Mesothelial cell of epicardium (in vitro differentiated cells): ENCODE data around the gene EHMT1. TPM values are rescaled to one million over a fixed set of nuclear protein-coding genes. Genes with fewer than 3 reads are reported as not detected.

Experiments used
- DNase-seq, 2 experiments: peaks; one replicate each; pipeline ENCODE4 v3.0.0; 2021; ENCODE audit warnings: low spot score in 2 of 2; ENCODE audit not compliant: unreplicated experiment in 2 of 2
- H3K27ac Mint-ChIP-seq: 2 replicates; pipeline ENCODE4 v1.8.0; 2021; ENCODE audit warnings: mixed read lengths
- H3K27me3 Mint-ChIP-seq: 2 replicates; pipeline ENCODE4 v1.8.0; 2021; ENCODE audit warnings: low read depth, mixed read lengths
- H3K36me3 Mint-ChIP-seq: 2 replicates; pipeline ENCODE4 v1.8.0; 2021; ENCODE audit warnings: mixed read lengths
- H3K4me1 Mint-ChIP-seq: 2 replicates; pipeline ENCODE4 v1.8.0; 2021; ENCODE audit warnings: mixed read lengths
- H3K4me3 Mint-ChIP-seq: 2 replicates; pipeline ENCODE4 v1.8.0; 2021; ENCODE audit warnings: mild to moderate bottlenecking, moderate library complexity, mixed read lengths
- H3K9me3 Mint-ChIP-seq: 2 replicates; pipeline ENCODE4 v1.8.0; 2021; ENCODE audit warnings: mixed read lengths
- total RNA-seq: library from RNA; stranded (reverse); gene quantifications from 3 replicates; pipeline ENCODE4 v1.2.1, GENCODE V29; 2021
- TF ChIP-seq, protein P1 (sequence below): fragments of 200-600 bp; sonication (generic); IDR thresholded peaks from one replicate; pipeline ENCODE4 v1.5.0; 2021; ENCODE audit warnings: antibody characterized with exemption; ENCODE audit not compliant: unreplicated experiment

Gene EHMT1
- total RNA-seq, 1 donor from 2014 or later: 147 TPM

DNA sequence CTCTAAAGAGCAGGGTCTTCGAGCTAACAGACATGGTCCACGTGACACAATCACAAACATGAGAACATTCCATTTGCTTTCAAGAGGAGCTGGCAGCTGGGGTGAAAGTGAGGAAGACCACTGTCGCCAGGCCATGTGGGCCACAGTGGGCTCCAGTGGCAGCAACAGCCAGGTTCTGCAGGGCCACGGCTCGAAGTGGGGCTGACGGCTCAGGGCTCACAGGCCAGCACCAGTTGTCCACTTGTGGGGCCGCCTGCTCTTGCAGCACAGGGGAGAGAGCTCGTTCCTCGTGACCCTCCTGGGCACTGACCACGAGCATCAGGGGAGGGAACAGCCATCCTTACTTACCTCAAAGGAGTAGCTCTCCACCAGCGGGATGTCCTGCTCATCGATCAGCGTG lies 30.5 kb upstream of the EHMT1 start:
- Mint-ChIP-seq H3K9me3 (no peaks in the 10 kb centered on the region), H3K4me1 (peaks cover 9% of the 10 kb centered on the region), H3K27me3 (no peaks in the 10 kb centered on the region), H3K36me3 (peaks cover 14% of the 10 kb centered on the region), H3K27ac (no peak overlapping the region), H3K4me3 (peak overlapping the region; percentile 79)
- no peak for DNase-seq
- TF ChIP-seq, protein P1, sequence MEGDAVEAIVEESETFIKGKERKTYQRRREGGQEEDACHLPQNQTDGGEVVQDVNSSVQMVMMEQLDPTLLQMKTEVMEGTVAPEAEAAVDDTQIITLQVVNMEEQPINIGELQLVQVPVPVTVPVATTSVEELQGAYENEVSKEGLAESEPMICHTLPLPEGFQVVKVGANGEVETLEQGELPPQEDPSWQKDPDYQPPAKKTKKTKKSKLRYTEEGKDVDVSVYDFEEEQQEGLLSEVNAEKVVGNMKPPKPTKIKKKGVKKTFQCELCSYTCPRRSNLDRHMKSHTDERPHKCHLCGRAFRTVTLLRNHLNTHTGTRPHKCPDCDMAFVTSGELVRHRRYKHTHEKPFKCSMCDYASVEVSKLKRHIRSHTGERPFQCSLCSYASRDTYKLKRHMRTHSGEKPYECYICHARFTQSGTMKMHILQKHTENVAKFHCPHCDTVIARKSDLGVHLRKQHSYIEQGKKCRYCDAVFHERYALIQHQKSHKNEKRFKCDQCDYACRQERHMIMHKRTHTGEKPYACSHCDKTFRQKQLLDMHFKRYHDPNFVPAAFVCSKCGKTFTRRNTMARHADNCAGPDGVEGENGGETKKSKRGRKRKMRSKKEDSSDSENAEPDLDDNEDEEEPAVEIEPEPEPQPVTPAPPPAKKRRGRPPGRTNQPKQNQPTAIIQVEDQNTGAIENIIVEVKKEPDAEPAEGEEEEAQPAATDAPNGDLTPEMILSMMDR: no peak

DNA sequence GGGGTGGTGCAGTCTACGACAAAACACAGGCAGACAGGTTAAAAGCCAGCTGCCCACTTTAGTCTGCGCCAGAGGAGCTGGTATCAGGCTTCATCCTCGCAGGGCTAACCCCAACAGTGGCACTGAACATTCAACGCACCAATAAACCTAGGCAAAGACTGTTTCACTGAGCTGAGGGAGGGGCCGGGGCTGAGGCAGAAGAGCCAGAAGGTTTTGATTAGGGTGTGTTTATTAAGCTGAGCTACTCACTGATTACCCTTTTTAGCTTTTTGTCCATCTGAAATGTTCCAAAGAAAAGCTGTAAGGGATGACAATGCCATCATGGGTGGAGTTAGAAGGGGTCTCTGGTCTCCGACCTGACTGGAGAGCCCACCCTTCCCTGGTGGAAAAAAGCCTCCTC lies 29.9 kb upstream of the EHMT1 start:
- TF ChIP-seq, protein P1: no peak
- Mint-ChIP-seq H3K36me3 (peaks cover 14% of the 10 kb centered on the region), H3K9me3 (no peaks in the 10 kb centered on the region), H3K27me3 (no peaks in the 10 kb centered on the region), H3K4me1 (peaks cover 9% of the 10 kb centered on the region), H3K27ac (no peak overlapping the region), H3K4me3 (peak overlapping the region; percentile 79)
- no peak for DNase-seq

DNA sequence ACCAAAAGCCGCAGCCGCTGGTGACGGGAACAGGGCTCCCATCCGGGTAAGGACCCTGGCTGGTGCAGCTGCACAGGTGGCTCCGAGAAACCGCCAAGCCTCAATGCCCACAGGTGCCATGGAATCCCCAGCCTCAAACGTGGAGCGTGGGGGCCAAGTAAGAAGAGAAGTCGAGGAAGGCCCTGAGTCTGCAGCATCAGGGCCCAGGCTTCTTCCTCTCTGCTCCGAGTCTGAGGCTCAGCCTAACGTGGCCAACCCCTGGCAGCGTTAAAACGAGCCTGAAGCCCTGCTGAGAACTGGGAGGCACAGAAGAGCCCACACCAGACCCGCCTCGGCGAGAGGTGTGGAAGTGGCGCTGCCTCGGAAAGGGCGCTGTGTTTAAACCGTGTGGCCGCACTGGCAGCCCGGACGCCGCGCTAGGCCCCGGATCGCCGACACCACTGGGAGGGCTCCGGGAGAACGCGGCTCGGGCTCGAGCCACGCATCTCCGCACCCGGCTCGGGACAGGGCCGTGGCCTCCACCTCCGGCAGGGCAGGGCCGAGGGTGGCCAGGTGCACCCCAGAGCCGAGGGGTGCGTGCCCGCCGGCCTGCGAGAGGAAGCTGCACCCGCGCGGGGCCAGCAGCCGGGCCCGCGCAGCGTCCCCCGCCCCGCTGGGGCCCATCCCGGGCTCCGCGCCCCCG lies 29.2 kb upstream of the EHMT1 start:
- Mint-ChIP-seq H3K27ac (peak overlapping the region; percentile 79), H3K9me3 (no peaks in the 10 kb centered on the region), H3K4me3 (peak overlapping the region; percentile 79), H3K27me3 (no peaks in the 10 kb centered on the region), H3K4me1 (peaks cover 9% of the 10 kb centered on the region), H3K36me3 (peaks cover 14% of the 10 kb centered on the region)
- DNase-seq: no peak
- TF ChIP-seq, protein P1: no peak

- Mint-ChIP-seq H3K4me3 (no peak overlapping the region), H3K27ac (no peak overlapping the region), H3K27me3 (no peaks in the 10 kb centered on the region)
These were observed 28.7 kb upstream of the EHMT1 start for GRCh38 chr9:137590123-137590468.

GRCh38 chr9:137590469-137591383 lies 28.1 kb upstream of the EHMT1 start, which contains the start of gene ZMYND19:
Gene ZMYND19 (minus strand): TSS chr9:137590512. CDS start chr9:137590263, 249 bp downstream.
- peaks cover 9% of the 10 kb centered on the region for H3K4me1 Mint-ChIP-seq
- peaks cover 10% of the 10 kb centered on the region for H3K36me3 Mint-ChIP-seq
- peak within 1 kb of the TSS; percentile 98 for H3K27ac Mint-ChIP-seq
- peak within 1 kb of the TSS; percentile 98 for H3K4me3 Mint-ChIP-seq
- peak; percentile 89 to 96 for DNase-seq
- H3K9me3 Mint-ChIP-seq: no peaks in the 10 kb centered on the region
- TF ChIP-seq, protein P1: no peak
- H3K27me3 Mint-ChIP-seq: no peaks in the 10 kb centered on the region

More at GRCh38 chr9:137590123-137590468, 28.7 kb upstream of the EHMT1 start:
- TF ChIP-seq, protein P1: no peak
- no peaks in the 10 kb centered on the region for H3K9me3 Mint-ChIP-seq
- peaks cover 9% of the 10 kb centered on the region for H3K4me1 Mint-ChIP-seq
- H3K36me3 Mint-ChIP-seq: peaks cover 10% of the 10 kb centered on the region
- no peak for DNase-seq
